NB4 (cell line): ENCODE measurements around the gene TANC1.

Source experiments
- DNase-seq: peaks from one replicate; pipeline ENCODE4 v3.0.0; 2010; ENCODE audit warnings: low read depth
- H3K4me3 ChIP-seq: one replicate; pipeline ENCODE4 v1.5.1; 2011; ENCODE audit warnings: mild to moderate bottlenecking, low read depth, low read length, moderate library complexity
- MAX ChIP-seq: IDR thresholded peaks from 2 replicates; pipeline ENCODE4 v1.6.1; 2011; ENCODE audit warnings: low read depth, low read length
- MYC ChIP-seq: IDR thresholded peaks from 2 replicates; pipeline ENCODE4 v1.6.1; 2011; ENCODE audit warnings: low read depth, low read length
- POLR2A ChIP-seq: IDR thresholded peaks from 2 replicates; pipeline ENCODE4 v1.6.1; 2011; ENCODE audit warnings: mild to moderate bottlenecking; ENCODE audit not compliant: insufficient read length; ENCODE audit errors: extremely low read depth
- TF ChIP-seq, protein P1 (sequence below): IDR thresholded peaks from one replicate; pipeline ENCODE4 v1.5.1; 2012; ENCODE audit warnings: low read depth, low read length

Gene TANC1

DNA sequence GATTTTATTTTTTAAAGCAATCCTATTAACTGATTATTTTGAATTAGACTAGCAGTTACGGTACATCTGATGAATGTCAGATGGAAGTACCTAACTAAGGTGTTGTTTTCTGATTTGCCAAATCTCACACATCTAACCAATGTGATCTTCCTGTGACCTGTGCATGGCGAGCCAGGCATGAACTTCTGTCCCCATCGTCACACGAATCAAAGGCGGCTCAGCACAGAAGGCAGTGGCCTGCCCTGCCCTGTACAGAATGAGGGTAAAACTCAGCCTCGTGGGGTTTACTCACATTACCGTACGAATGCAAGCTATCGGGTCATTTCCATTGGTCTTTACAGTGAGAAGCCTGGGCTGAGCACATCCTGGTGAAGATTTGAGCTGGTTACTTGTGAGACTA, 230.8 kb downstream of the TANC1 start:
- H3K4me3 ChIP-seq: no peak overlapping the region
- no peak for DNase-seq
- no peak for TF ChIP-seq POLR2A
- TF ChIP-seq MAX: no peak
- TF ChIP-seq, protein P1, sequence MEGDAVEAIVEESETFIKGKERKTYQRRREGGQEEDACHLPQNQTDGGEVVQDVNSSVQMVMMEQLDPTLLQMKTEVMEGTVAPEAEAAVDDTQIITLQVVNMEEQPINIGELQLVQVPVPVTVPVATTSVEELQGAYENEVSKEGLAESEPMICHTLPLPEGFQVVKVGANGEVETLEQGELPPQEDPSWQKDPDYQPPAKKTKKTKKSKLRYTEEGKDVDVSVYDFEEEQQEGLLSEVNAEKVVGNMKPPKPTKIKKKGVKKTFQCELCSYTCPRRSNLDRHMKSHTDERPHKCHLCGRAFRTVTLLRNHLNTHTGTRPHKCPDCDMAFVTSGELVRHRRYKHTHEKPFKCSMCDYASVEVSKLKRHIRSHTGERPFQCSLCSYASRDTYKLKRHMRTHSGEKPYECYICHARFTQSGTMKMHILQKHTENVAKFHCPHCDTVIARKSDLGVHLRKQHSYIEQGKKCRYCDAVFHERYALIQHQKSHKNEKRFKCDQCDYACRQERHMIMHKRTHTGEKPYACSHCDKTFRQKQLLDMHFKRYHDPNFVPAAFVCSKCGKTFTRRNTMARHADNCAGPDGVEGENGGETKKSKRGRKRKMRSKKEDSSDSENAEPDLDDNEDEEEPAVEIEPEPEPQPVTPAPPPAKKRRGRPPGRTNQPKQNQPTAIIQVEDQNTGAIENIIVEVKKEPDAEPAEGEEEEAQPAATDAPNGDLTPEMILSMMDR: no peak
- TF ChIP-seq MYC: no peak

GRCh38 chr2:159199761-159200465, 231.5 kb downstream of the TANC1 start:
- DNase-seq: no peak
- no peak overlapping the region for H3K4me3 ChIP-seq
- TF ChIP-seq MYC (no peak), MAX (no peak), POLR2A (no peak)
- TF ChIP-seq, protein P1: no peak

- no peak for DNase-seq
- no peak overlapping the region for H3K4me3 ChIP-seq
- TF ChIP-seq MYC: no peak
- TF ChIP-seq, protein P1: no peak
- TF ChIP-seq MAX: no peak
Observed at GRCh38 chr2:159200498-159200897, 232.1 kb downstream of the TANC1 start.

DNA sequence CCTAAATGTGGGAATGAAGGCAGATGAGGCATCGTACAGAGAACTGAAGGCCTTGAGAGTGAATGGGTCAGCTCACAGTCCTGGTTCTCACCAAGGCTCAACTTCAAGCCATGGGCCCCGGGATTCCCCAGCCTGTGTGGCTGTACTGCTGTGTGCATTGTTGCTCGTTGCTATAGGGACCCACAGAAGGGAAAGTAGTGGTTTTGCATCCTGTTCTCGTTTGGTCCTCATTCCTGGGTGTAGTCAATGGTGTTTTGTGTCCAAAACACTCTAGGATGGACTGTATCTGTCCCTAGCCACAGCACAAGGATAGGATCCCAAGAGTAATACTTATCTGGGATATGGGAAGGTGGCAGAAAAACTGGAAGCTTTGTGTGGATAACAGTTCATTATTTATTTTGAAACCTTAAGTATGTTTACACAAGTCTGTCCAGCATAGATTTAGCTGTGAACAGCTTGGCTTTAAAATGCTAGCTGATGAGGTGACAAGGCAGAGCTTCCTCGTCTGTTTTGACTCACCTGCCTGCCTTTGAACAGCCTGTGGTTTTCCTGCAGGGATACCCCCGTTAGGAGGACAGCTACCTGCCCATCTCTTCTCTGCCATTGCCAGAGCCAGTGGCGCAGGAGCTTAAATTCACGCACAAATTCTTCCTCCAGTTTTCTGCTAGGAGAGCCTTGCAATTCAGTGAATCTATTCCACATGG, 233.1 kb downstream of the TANC1 start:
- no peak for DNase-seq
- TF ChIP-seq, protein P1: no peak
- TF ChIP-seq MYC: no peak
- no peak for TF ChIP-seq POLR2A

GRCh38 chr2:159202568-159203071, 234.2 kb downstream of the TANC1 start:
- no peak overlapping the region for H3K4me3 ChIP-seq
- DNase-seq: no peak
- TF ChIP-seq POLR2A (no peak), MAX (no peak), MYC (no peak)
- TF ChIP-seq, protein P1: no peak

More for the DNA sequence above, 233.1 kb downstream of the TANC1 start:
- H3K4me3 ChIP-seq: no peak overlapping the region
